MM.1S (cell line): ENCODE data around the gene TMIGD3.
A peak's percentile ranks its signal among the peaks of the same experiment; 100 is the strongest.

Source experiments
- DNase-seq: peaks from one replicate; pipeline ENCODE4 v3.0.0-alpha.2; 2015
- H2AFZ ChIP-seq: fragments of 300-600 bp; sonication (generic); 2 replicates; pipeline ENCODE4 v1.6.0; 2016; ENCODE audit warnings: antibody characterized with exemption, low read length
- H3F3A ChIP-seq: fragments of 300-600 bp; sonication (generic); 2 replicates; pipeline ENCODE4 v1.6.1; 2016; ENCODE audit warnings: mild to moderate bottlenecking, antibody characterized with exemption, low read length, moderate library complexity, mixed read lengths; ENCODE audit not compliant: insufficient read depth
- H3K27ac ChIP-seq: fragments of 300-600 bp; sonication (generic); 2 replicates; pipeline ENCODE4 v1.5.1; 2016; ENCODE audit warnings: mild to moderate bottlenecking, low read length
- H3K27me3 ChIP-seq: fragments of 300-600 bp; sonication (generic); replicated peaks from 2 replicates; pipeline ENCODE4 v1.6.0; 2016; ENCODE audit warnings: low read length; ENCODE audit not compliant: insufficient read depth
- H3K36me3 ChIP-seq: fragments of 300-600 bp; sonication (generic); replicated peaks from 2 replicates; pipeline ENCODE4 v1.6.1; 2016; ENCODE audit warnings: mild to moderate bottlenecking, low read length, mixed read lengths; ENCODE audit not compliant: insufficient read depth
- H3K4me1 ChIP-seq: fragments of 300-600 bp; sonication (generic); 2 replicates; pipeline ENCODE4 v1.6.1; 2016; ENCODE audit warnings: low read length, mixed read lengths
- H3K4me2 ChIP-seq: fragments of 300-600 bp; sonication (generic); 2 replicates; pipeline ENCODE4 v1.6.0; 2016; ENCODE audit warnings: low read depth, low read length
- H3K4me3 ChIP-seq: fragments of 300-600 bp; sonication (generic); 2 replicates; pipeline ENCODE4 v1.5.1; 2016; ENCODE audit warnings: low read length, mixed read lengths
- H3K79me2 ChIP-seq: fragments of 300-600 bp; sonication (generic); 2 replicates; pipeline ENCODE4 v1.6.1; 2016; ENCODE audit warnings: mixed run types, low read length, mixed read lengths
- H3K9ac ChIP-seq: fragments of 300-600 bp; sonication (generic); 2 replicates; pipeline ENCODE4 v1.6.1; 2016; ENCODE audit warnings: low read length, mixed read lengths
- H3K9me2 ChIP-seq: fragments of 300-600 bp; sonication (generic); replicated peaks from 2 replicates; pipeline ENCODE4 v1.6.1; 2016; ENCODE audit warnings: mild to moderate bottlenecking, low read length, mixed read lengths; ENCODE audit not compliant: insufficient read depth
- H3K9me3 ChIP-seq: fragments of 300-600 bp; sonication (generic); replicated peaks from 2 replicates; pipeline ENCODE4 v1.6.1; 2016; ENCODE audit warnings: mild to moderate bottlenecking, low read length, mixed read lengths; ENCODE audit not compliant: insufficient read depth
- H4K20me1 ChIP-seq: fragments of 300-600 bp; sonication (generic); 2 replicates; pipeline ENCODE4 v1.6.1; 2016; ENCODE audit warnings: mild to moderate bottlenecking, low read length, moderate library complexity, mixed read lengths; ENCODE audit not compliant: insufficient read depth
- CTCF ChIP-seq: fragments of 300-600 bp; sonication (generic); IDR thresholded peaks from 2 replicates; pipeline ENCODE4 v1.5.1; 2016; ENCODE audit warnings: antibody characterized with exemption, low read length, mixed read lengths
- EZH2 ChIP-seq: fragments of 300-600 bp; sonication (generic); optimal IDR thresholded peaks from 2 replicates; pipeline ENCODE3; 2017; ENCODE audit warnings: low read depth, mild to moderate bottlenecking, antibody characterized with exemption, low read length, mixed read lengths
- EZH2phosphoT487 ChIP-seq: fragments of 300-600 bp; sonication (generic); IDR thresholded peaks from 2 replicates; pipeline ENCODE4 v1.6.1; 2018; ENCODE audit warnings: antibody characterized with exemption, low read length

The TMIGD3 gene

DNA sequence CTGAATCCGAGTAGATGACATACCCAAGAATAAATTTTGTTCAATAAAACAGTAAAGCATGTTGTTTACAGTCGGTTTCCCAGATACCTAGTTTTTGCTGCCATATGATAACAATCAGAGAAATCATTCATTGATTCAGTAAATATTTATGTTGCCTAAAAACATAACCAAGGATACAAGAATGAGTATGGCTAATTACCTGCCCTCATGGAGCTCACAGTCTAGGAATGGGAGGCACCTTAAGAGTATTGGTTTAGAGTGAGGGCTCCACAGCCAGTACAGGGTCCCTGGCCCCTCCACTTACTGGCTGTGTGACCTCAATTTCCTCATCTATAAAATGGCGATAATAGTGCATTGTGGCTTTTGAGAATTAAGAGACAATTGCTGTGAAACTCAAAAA is 53.2 kb downstream of the TMIGD3 start:
- peak overlapping the region; percentile 93 for H3K4me3 ChIP-seq
- H3K27ac ChIP-seq = no peak overlapping the region
- H3K9ac ChIP-seq = peak overlapping the region; percentile 91
- no peaks in the 10 kb centered on the region for H3K36me3 ChIP-seq
- DNase-seq = no peak
- peaks cover 46% of the 10 kb centered on the region for H3K79me2 ChIP-seq
- no peaks in the 10 kb centered on the region for H3K9me2 ChIP-seq
- no peaks in the 10 kb centered on the region for H3K27me3 ChIP-seq
- H3K4me2 ChIP-seq = peak overlapping the region; percentile 84
- H3K9me3 ChIP-seq = no peaks in the 10 kb centered on the region
- H3F3A ChIP-seq = no peaks in the 10 kb centered on the region
- no peak overlapping the region for H2AFZ ChIP-seq
- peaks cover 5% of the 10 kb centered on the region for H3K4me1 ChIP-seq
- H4K20me1 ChIP-seq = no peaks in the 10 kb centered on the region
- TF ChIP-seq CTCF (no peak), EZH2phosphoT487 (no peak), EZH2 (no peak)

DNA sequence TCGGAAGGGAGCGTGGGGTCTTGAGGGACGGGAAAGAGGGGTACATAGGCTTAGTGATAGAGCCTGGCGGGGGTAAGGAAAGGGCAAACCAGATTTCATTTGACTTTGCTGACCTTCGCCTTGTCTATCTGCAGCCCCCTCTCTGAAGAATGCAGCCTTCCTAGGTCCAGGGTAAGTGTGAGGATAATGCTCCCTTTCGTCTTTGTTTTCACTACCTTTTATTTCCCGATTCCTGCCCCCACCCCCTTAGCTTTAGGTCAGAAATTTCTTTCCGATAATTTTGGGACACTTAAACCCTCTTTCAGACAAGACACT is 53.8 kb downstream of the TMIGD3 start:
- H3K4me2 ChIP-seq = peak overlapping the region; percentile 84
- peak overlapping the region; percentile 93 for H3K4me3 ChIP-seq
- peaks cover 5% of the 10 kb centered on the region for H3K4me1 ChIP-seq
- no peaks in the 10 kb centered on the region for H3K36me3 ChIP-seq
- no peak for DNase-seq
- H3K9me2 ChIP-seq = no peaks in the 10 kb centered on the region
- peak overlapping the region; percentile 83 for H2AFZ ChIP-seq
- H3K9ac ChIP-seq = peak overlapping the region; percentile 91
- H3K9me3 ChIP-seq = no peaks in the 10 kb centered on the region
- H4K20me1 ChIP-seq = no peaks in the 10 kb centered on the region
- H3K27ac ChIP-seq = peak overlapping the region; percentile 53; the same call in 1 of the 2 replicates
- H3K27me3 ChIP-seq = no peaks in the 10 kb centered on the region
- peaks cover 46% of the 10 kb centered on the region for H3K79me2 ChIP-seq
- TF ChIP-seq EZH2phosphoT487 (no peak), CTCF (no peak), EZH2 (no peak)
- no peaks in the 10 kb centered on the region for H3F3A ChIP-seq

GRCh38 chr1:111448918-111449702 is 54.3 kb downstream of the TMIGD3 start, which contains the start of the genes ATP5PB and WDR77:
Gene ATP5PB, plus strand, starts transcription at chr1:111449464. Its CDS starts 78 bp downstream, at chr1:111449542.
Gene WDR77, minus strand, starts transcription at chr1:111449256. Its CDS starts 87 bp downstream, at chr1:111449169.
- Histone ChIP-seq H3K4me3 (peak within 1 kb of the TSS; percentile 93), H3K27ac (peak within 1 kb of the TSS; percentile 53; the same call in 1 of the 2 replicates), H3K27me3 (no peaks in the 10 kb centered on the region), H3K9me3 (no peaks in the 10 kb centered on the region), H2AFZ (peak within 1 kb of the TSS; percentile 83), H4K20me1 (no peaks in the 10 kb centered on the region), H3K4me1 (peaks cover 5% of the 10 kb centered on the region), H3K36me3 (no peaks in the 10 kb centered on the region), H3F3A (no peaks in the 10 kb centered on the region), H3K9ac (peak within 1 kb of the TSS; percentile 91), H3K9me2 (no peaks in the 10 kb centered on the region), H3K4me2 (peak within 1 kb of the TSS; percentile 84), H3K79me2 (peaks cover 46% of the 10 kb centered on the region)
- peak; percentile 96 for DNase-seq
- TF ChIP-seq EZH2phosphoT487 (no peak), CTCF (no peak)
